ENCODE results near the gene CMTM5.

DNA sequence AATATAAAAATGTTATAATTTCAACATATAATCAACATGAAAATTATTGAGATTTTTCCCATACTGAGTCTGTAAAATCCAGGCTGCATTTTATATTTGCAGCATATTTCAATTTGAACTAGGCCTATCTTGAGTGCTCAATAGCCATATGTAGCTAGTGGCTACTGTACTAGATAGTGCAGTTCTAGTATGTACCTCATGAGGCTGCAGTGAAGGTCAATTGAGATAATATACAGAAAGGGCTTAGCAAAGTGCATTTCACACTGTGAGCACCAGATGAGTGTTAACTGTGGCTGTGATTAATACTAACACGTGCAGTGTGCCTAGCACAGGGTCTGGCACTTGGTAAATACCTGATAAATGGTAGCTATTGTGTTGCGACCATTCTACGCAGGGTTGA is 18.8 kb upstream of the CMTM5 start:
- TF ChIP-seq, protein P1, sequence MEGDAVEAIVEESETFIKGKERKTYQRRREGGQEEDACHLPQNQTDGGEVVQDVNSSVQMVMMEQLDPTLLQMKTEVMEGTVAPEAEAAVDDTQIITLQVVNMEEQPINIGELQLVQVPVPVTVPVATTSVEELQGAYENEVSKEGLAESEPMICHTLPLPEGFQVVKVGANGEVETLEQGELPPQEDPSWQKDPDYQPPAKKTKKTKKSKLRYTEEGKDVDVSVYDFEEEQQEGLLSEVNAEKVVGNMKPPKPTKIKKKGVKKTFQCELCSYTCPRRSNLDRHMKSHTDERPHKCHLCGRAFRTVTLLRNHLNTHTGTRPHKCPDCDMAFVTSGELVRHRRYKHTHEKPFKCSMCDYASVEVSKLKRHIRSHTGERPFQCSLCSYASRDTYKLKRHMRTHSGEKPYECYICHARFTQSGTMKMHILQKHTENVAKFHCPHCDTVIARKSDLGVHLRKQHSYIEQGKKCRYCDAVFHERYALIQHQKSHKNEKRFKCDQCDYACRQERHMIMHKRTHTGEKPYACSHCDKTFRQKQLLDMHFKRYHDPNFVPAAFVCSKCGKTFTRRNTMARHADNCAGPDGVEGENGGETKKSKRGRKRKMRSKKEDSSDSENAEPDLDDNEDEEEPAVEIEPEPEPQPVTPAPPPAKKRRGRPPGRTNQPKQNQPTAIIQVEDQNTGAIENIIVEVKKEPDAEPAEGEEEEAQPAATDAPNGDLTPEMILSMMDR (IDR thresholded peaks at IDR 0.05): no peak
- no peak for TF ChIP-seq EZH2phosphoT487 (IDR thresholded peaks at IDR 0.05)
